ENCODE results near the gene TBC1D21.

The TBC1D21 gene

GRCh38 chr15:73892446-73893226 lies 19.3 kb downstream of the TBC1D21 start:
- Histone ChIP-seq H3K27ac (ENCODE audit: low read depth, low read length) (no peak overlapping the region), H3K4me1 (ENCODE audit: control insufficient read depth, low read length) (no peaks in the 10 kb centered on the region), H3K9me3 (ENCODE audit: control insufficient read depth, insufficient read depth, low read length) (peaks cover 4% of the 10 kb centered on the region; the same call in 1 of the 2 replicates), H4K20me1 (ENCODE audit: control insufficient read depth, insufficient read depth, low read depth, low read length) (no peaks in the 10 kb centered on the region), H3K9me2 (replicated peaks; ENCODE audit: control insufficient read depth, low read length) (no peaks in the 10 kb centered on the region), H3K36me3 (ENCODE audit: control insufficient read depth, low read length) (no peaks in the 10 kb centered on the region), H3K79me2 (ENCODE audit: control insufficient read depth, low read length) (no peaks in the 10 kb centered on the region), H3K27me3 (ENCODE audit: control insufficient read depth, low read length) (peaks cover 4% of the 10 kb centered on the region; the same call in 1 of the 2 replicates), H3K4me2 (ENCODE audit: low read length) (no peak overlapping the region), H3F3A (ENCODE audit: control insufficient read depth, insufficient read depth) (no peaks in the 10 kb centered on the region), H3K4me3 (ENCODE audit: low read length) (no peak overlapping the region)
- TF ChIP-seq EZH2phosphoT487 (IDR thresholded peaks at IDR 0.05; ENCODE audit: borderline replicate concordance, low read length), result no peak

- Histone ChIP-seq H3K4me2 (ENCODE audit: low read length) (no peak overlapping the region), H3F3A (ENCODE audit: control insufficient read depth, insufficient read depth) (no peaks in the 10 kb centered on the region), H3K27me3 (ENCODE audit: control insufficient read depth, low read length) (no peaks in the 10 kb centered on the region), H3K36me3 (ENCODE audit: control insufficient read depth, low read length) (no peaks in the 10 kb centered on the region), H3K4me3 (ENCODE audit: low read length) (no peak overlapping the region), H3K79me2 (ENCODE audit: control insufficient read depth, low read length) (no peaks in the 10 kb centered on the region), H3K4me1 (ENCODE audit: control insufficient read depth, low read length) (no peaks in the 10 kb centered on the region), H3K9me3 (ENCODE audit: control insufficient read depth, insufficient read depth, low read length) (peaks cover 4% of the 10 kb centered on the region; the same call in 1 of the 2 replicates), H3K9me2 (replicated peaks; ENCODE audit: control insufficient read depth, low read length) (no peaks in the 10 kb centered on the region), H4K20me1 (ENCODE audit: control insufficient read depth, insufficient read depth, low read depth, low read length) (no peaks in the 10 kb centered on the region), H3K27ac (ENCODE audit: low read depth, low read length) (no peak overlapping the region)
- no peak for TF ChIP-seq CTCF (IDR thresholded peaks at IDR 0.05; ENCODE audit: low read depth, low read length, poor library complexity, severe bottlenecking)
- TF ChIP-seq EZH2phosphoT487 (IDR thresholded peaks at IDR 0.05; ENCODE audit: borderline replicate concordance, low read length), result no peak
Measured at GRCh38 chr15:73894133-73894814, 20.9 kb downstream of the TBC1D21 start.

- Histone ChIP-seq H3F3A (ENCODE audit: control insufficient read depth, insufficient read depth) (no peaks in the 10 kb centered on the region), H3K27ac (ENCODE audit: low read depth, low read length) (no peak overlapping the region), H3K9me3 (ENCODE audit: control insufficient read depth, insufficient read depth, low read length) (peaks cover under 1% of the 10 kb centered on the region; the same call in 1 of the 2 replicates), H3K27me3 (ENCODE audit: control insufficient read depth, low read length) (no peaks in the 10 kb centered on the region), H3K4me3 (ENCODE audit: low read length) (no peak overlapping the region), H3K79me2 (ENCODE audit: control insufficient read depth, low read length) (no peaks in the 10 kb centered on the region), H3K4me1 (ENCODE audit: control insufficient read depth, low read length) (no peaks in the 10 kb centered on the region), H4K20me1 (ENCODE audit: control insufficient read depth, insufficient read depth, low read depth, low read length) (no peaks in the 10 kb centered on the region), H3K36me3 (ENCODE audit: control insufficient read depth, low read length) (no peaks in the 10 kb centered on the region), H3K4me2 (ENCODE audit: low read length) (no peak overlapping the region), H3K9me2 (replicated peaks; ENCODE audit: control insufficient read depth, low read length) (no peaks in the 10 kb centered on the region)
- TF ChIP-seq CTCF (IDR thresholded peaks at IDR 0.05; ENCODE audit: low read depth, low read length, poor library complexity, severe bottlenecking) (peak; percentile 87), EZH2phosphoT487 (IDR thresholded peaks at IDR 0.05; ENCODE audit: borderline replicate concordance, low read length) (no peak)
Measured at GRCh38 chr15:73897441-73898261, 24.3 kb downstream of the TBC1D21 start.

Measured in DOHH2 (cell line).